ENCODE data around the gene FLRT1. TPM values are rescaled to one million over a fixed set of nuclear protein-coding genes. Genes with fewer than 3 reads are reported as not detected.

The FLRT1 gene
- 0.25 and 0.44 TPM in 2 replicates for total RNA-seq (2021)
- Bru-seq, nascent RNA: percentile 15 among the genes with signal in this experiment
- BruChase-seq, experiment 1, labeled RNA remaining after a 2-hour chase: percentile 3 among the genes with signal in this experiment
- BruChase-seq, experiment 2, labeled RNA remaining after a 6-hour chase: percentile 15 among the genes with signal in this experiment
- long read RNA-seq: 0 reads

- intact Hi-C loops (cut with micrococcal nuclease; ENCODE audit: unreplicated experiment): no loop called here
- Histone ChIP-seq H3K9me2 (ENCODE audit: insufficient read depth) (no peaks in the 10 kb centered on the region), H3K79me2 (ENCODE audit: low read depth) (no peaks in the 10 kb centered on the region), H3K4me3 (no peak within 1 kb of the TSS), H3K9me3 (ENCODE audit: insufficient read depth, low read depth) (no peaks in the 10 kb centered on the region), H3K36me3 (ENCODE audit: low read depth) (no peaks in the 10 kb centered on the region), H4K20me1 (ENCODE audit: insufficient read depth) (peaks cover 42% of the 10 kb centered on the region), H2AFZ (no peak within 1 kb of the TSS), H3K27ac (no peak within 1 kb of the TSS), H3K4me1 (replicated peaks; ENCODE audit: insufficient read depth) (no peaks in the 10 kb centered on the region), H3F3A (ENCODE audit: insufficient read depth, low read depth) (peaks cover 9% of the 10 kb centered on the region; the same call in 1 of the 2 replicates), H3K4me2 (no peak within 1 kb of the TSS), H3K27me3 (ENCODE audit: insufficient read depth, low read depth) (no peaks in the 10 kb centered on the region)
- no peak for TF ChIP-seq CTCF (conservative IDR thresholded peaks at IDR 0.05)
- TF ChIP-seq EZH2 (IDR thresholded peaks at IDR 0.05; ENCODE audit: low read depth): no peak
- POLR2A ChIA-PET (ENCODE audit: unreplicated experiment): no interaction called here
- CTCF ChIA-PET: no interaction called here
- no peak for DNase-seq
- no TSS peak for BruUV-seq (replicated peaks)
These were observed at the start of gene FLRT1 for GRCh38 chr11:64035576-64035975. FLRT1 (plus strand) TSS chr11:64035931; CDS start chr11:64116268, 80,337 bp downstream.

GRCh38 chr11:63986156-63986931, 49.4 kb upstream of the FLRT1 start, which contains the start of gene OTUB1:
OTUB1 (plus strand) TSS chr11:63986438; CDS start chr11:63986457, 19 bp downstream.
- Histone ChIP-seq H3K79me2 (ENCODE audit: low read depth) (peaks cover 36% of the 10 kb centered on the region), H2AFZ (peak within 1 kb of the TSS; percentile 78), H3K36me3 (ENCODE audit: low read depth) (peaks cover 22% of the 10 kb centered on the region; the same call in 1 of the 2 replicates), H3K27ac (peak within 1 kb of the TSS; percentile 51), H3K9me2 (ENCODE audit: insufficient read depth) (no peaks in the 10 kb centered on the region), H4K20me1 (ENCODE audit: insufficient read depth) (peaks cover 28% of the 10 kb centered on the region), H3K4me2 (peak within 1 kb of the TSS; percentile 89), H3K9me3 (ENCODE audit: insufficient read depth, low read depth) (no peaks in the 10 kb centered on the region), H3K4me1 (replicated peaks; ENCODE audit: insufficient read depth) (peaks cover 23% of the 10 kb centered on the region), H3F3A (ENCODE audit: insufficient read depth, low read depth) (peaks cover 23% of the 10 kb centered on the region), H3K4me3 (peak within 1 kb of the TSS; percentile 72), H3K27me3 (ENCODE audit: insufficient read depth, low read depth) (no peaks in the 10 kb centered on the region)
- intact Hi-C loops (cut with micrococcal nuclease; ENCODE audit: unreplicated experiment): no loop called here
- TF ChIP-seq EZH2 (IDR thresholded peaks at IDR 0.05; ENCODE audit: low read depth) (no peak), CTCF (conservative IDR thresholded peaks at IDR 0.05) (no peak)
- BruUV-seq (replicated peaks): no TSS peak
- ChIA-PET CTCF (no interaction called here), POLR2A (ENCODE audit: unreplicated experiment) (no interaction called here)
- DNase-seq: peak; percentile 92 to 98

- no peak for DNase-seq
- peaks cover 22% of the 10 kb centered on the region; the same call in 1 of the 2 replicates for H3K36me3 ChIP-seq (ENCODE audit: low read depth)
- no peaks in the 10 kb centered on the region for H3K9me2 ChIP-seq (ENCODE audit: insufficient read depth)
- peaks cover 28% of the 10 kb centered on the region for H4K20me1 ChIP-seq (ENCODE audit: insufficient read depth)
- peaks cover 36% of the 10 kb centered on the region for H3K79me2 ChIP-seq (ENCODE audit: low read depth)
- TF ChIP-seq CTCF (conservative IDR thresholded peaks at IDR 0.05): no peak
- no peak for TF ChIP-seq EZH2 (IDR thresholded peaks at IDR 0.05; ENCODE audit: low read depth)
- intact Hi-C loops (cut with micrococcal nuclease; ENCODE audit: unreplicated experiment): no loop called here
- H3K9me3 ChIP-seq (ENCODE audit: insufficient read depth, low read depth): no peaks in the 10 kb centered on the region
- H3K4me2 ChIP-seq: peak overlapping the region; percentile 89
- peaks cover 17% of the 10 kb centered on the region for H3F3A ChIP-seq (ENCODE audit: insufficient read depth, low read depth)
- no peaks in the 10 kb centered on the region for H3K27me3 ChIP-seq (ENCODE audit: insufficient read depth, low read depth)
- POLR2A ChIA-PET (ENCODE audit: unreplicated experiment): interaction anchor here (0.7 kb wide), 1 partner anchor 15 kb away, joined by 3 read pairs; no protein-coding TSS in a partner anchor
- H3K4me1 ChIP-seq (replicated peaks; ENCODE audit: insufficient read depth): peaks cover 23% of the 10 kb centered on the region
- no peak overlapping the region for H3K27ac ChIP-seq
- no peak overlapping the region for H2AFZ ChIP-seq
- CTCF ChIA-PET: no interaction called here
- H3K4me3 ChIP-seq: peak overlapping the region; percentile 72
- BruUV-seq (replicated peaks): no TSS peak
These were observed 48.7 kb upstream of the FLRT1 start for GRCh38 chr11:63986932-63987513.
